ENCODE results near the gene RAP1A.

RAP1A gene

GRCh38 chr1:111621050-111621449 lies 1.5 kb downstream of the RAP1A start:
- Histone ChIP-seq H4K8ac (ENCODE audit: low read length) (no peak overlapping the region), H3K4ac (ENCODE audit: low read depth in 1 of 2, low read length in 2 of 2) (peak overlapping the region in 1 of 2 experiments; percentile 12), H3K9ac (ENCODE audit: low read length) (peak overlapping the region; percentile 86), H2BK15ac (ENCODE audit: low read depth, poor library complexity, severe bottlenecking) (no peak overlapping the region), H3K9me3 (ENCODE audit: control insufficient read depth, low read length) (no peaks in the 10 kb centered on the region), H3K18ac (ENCODE audit: low read depth in 1 of 2, low read length in 2 of 2) (no peak overlapping the region), H2BK5ac (ENCODE audit: low read depth, low read length, poor library complexity, severe bottlenecking) (no peak overlapping the region), H3K14ac (ENCODE audit: low read length in 2 of 2) (no peak overlapping the region), H2AK5ac (ENCODE audit: low read length, severe bottlenecking) (no peak overlapping the region), H3K23ac (ENCODE audit: low read length in 2 of 2) (no peak overlapping the region), H2AFZ (ENCODE audit: low read depth, low read length) (no peak overlapping the region), H3K27me3 (ENCODE audit: control insufficient read depth in 1 of 2, insufficient read depth in 1 of 2, low read length in 2 of 2) (no peaks in the 10 kb centered on the region), H3K27ac (ENCODE audit: low read length, poor library complexity, severe bottlenecking) (no peak overlapping the region), H3K4me3 (ENCODE audit: insufficient read depth in 1 of 2, low read depth in 1 of 2, low read length in 2 of 2) (peak overlapping the region in 1 of 2 experiments; percentile 93), H3K79me1 (replicated peaks; ENCODE audit: low read length, poor library complexity, severe bottlenecking) (peaks cover 3% of the 10 kb centered on the region), H3K36me3 (ENCODE audit: control insufficient read depth in 1 of 2, insufficient read depth in 2 of 2, low read depth in 1 of 2, low read length in 2 of 2) (no peaks in the 10 kb centered on the region), H4K91ac (ENCODE audit: low read length) (no peak overlapping the region), H2BK12ac (ENCODE audit: low read length in 2 of 2) (no peak overlapping the region), H3K4me2 (ENCODE audit: low read length, poor library complexity, severe bottlenecking) (peak overlapping the region; percentile 84), H3K4me1 (ENCODE audit: control insufficient read depth, insufficient read depth, low read depth, low read length) (peaks cover 3% of the 10 kb centered on the region), H2BK120ac (ENCODE audit: low read depth, low read length) (no peak overlapping the region)
- WGBS, result 70% methylated on average over 4 of the region's 4 CpGs
- no peak for DNase-seq

- Histone ChIP-seq H3K4ac (ENCODE audit: low read depth in 1 of 2, low read length in 2 of 2) (no peak overlapping the region), H3K4me1 (ENCODE audit: control insufficient read depth, insufficient read depth, low read depth, low read length) (peaks cover 3% of the 10 kb centered on the region), H2BK120ac (ENCODE audit: low read depth, low read length) (no peak overlapping the region)
Observed at GRCh38 chr1:111622166-111622565, 2.6 kb downstream of the RAP1A start.

GRCh38 chr1:111624382-111624781 lies 4.8 kb downstream of the RAP1A start:
- no peak overlapping the region for H2AFZ ChIP-seq (ENCODE audit: low read depth, low read length)
- H3K4me1 ChIP-seq (ENCODE audit: control insufficient read depth, insufficient read depth, low read depth, low read length), result no peaks in the 10 kb centered on the region
- no peak overlapping the region for H3K23ac ChIP-seq (ENCODE audit: low read length in 2 of 2)
- H3K4ac ChIP-seq (ENCODE audit: low read depth in 1 of 2, low read length in 2 of 2), result no peak overlapping the region
- no peaks in the 10 kb centered on the region for H3K27me3 ChIP-seq (ENCODE audit: control insufficient read depth in 1 of 2, insufficient read depth in 1 of 2, low read length in 2 of 2)
- H3K4me3 ChIP-seq (ENCODE audit: insufficient read depth in 1 of 2, low read depth in 1 of 2, low read length in 2 of 2), result no peak overlapping the region
- no peak for DNase-seq
- no peak overlapping the region for H2BK120ac ChIP-seq (ENCODE audit: low read depth, low read length)
- H3K18ac ChIP-seq (ENCODE audit: low read depth in 1 of 2, low read length in 2 of 2), result no peak overlapping the region
- WGBS, result no CpG with 5 or more reads among the region's 2 CpGs
- no peak overlapping the region for H4K8ac ChIP-seq (ENCODE audit: low read length)
- H3K36me3 ChIP-seq (ENCODE audit: control insufficient read depth in 1 of 2, insufficient read depth in 2 of 2, low read depth in 1 of 2, low read length in 2 of 2), result no peaks in the 10 kb centered on the region
- no peak overlapping the region for H3K9ac ChIP-seq (ENCODE audit: low read length)
- H2BK12ac ChIP-seq (ENCODE audit: low read length in 2 of 2), result no peak overlapping the region
- no peak overlapping the region for H4K91ac ChIP-seq (ENCODE audit: low read length)
- no peak overlapping the region for H3K27ac ChIP-seq (ENCODE audit: low read length, poor library complexity, severe bottlenecking)
- no peak overlapping the region for H2BK15ac ChIP-seq (ENCODE audit: low read depth, poor library complexity, severe bottlenecking)
- H2AK5ac ChIP-seq (ENCODE audit: low read length, severe bottlenecking), result no peak overlapping the region
- H3K79me1 ChIP-seq (replicated peaks; ENCODE audit: low read length, poor library complexity, severe bottlenecking), result peaks cover 3% of the 10 kb centered on the region
- no peaks in the 10 kb centered on the region for H3K9me3 ChIP-seq (ENCODE audit: control insufficient read depth, low read length)
- no peak overlapping the region for H2BK5ac ChIP-seq (ENCODE audit: low read depth, low read length, poor library complexity, severe bottlenecking)
- no peak overlapping the region for H3K4me2 ChIP-seq (ENCODE audit: low read length, poor library complexity, severe bottlenecking)
- H3K14ac ChIP-seq (ENCODE audit: low read length in 2 of 2), result no peak overlapping the region

More at GRCh38 chr1:111622166-111622565, 2.6 kb downstream of the RAP1A start:
- Histone ChIP-seq H3K23ac (ENCODE audit: low read length in 2 of 2) (peak overlapping the region in 1 of 2 experiments; percentile 96), H2BK12ac (ENCODE audit: low read length in 2 of 2) (no peak overlapping the region), H2AFZ (ENCODE audit: low read depth, low read length) (no peak overlapping the region), H3K14ac (ENCODE audit: low read length in 2 of 2) (peak overlapping the region in 1 of 2 experiments; percentile 14), H3K27ac (ENCODE audit: low read length, poor library complexity, severe bottlenecking) (no peak overlapping the region), H3K18ac (ENCODE audit: low read depth in 1 of 2, low read length in 2 of 2) (no peak overlapping the region), H2BK15ac (ENCODE audit: low read depth, poor library complexity, severe bottlenecking) (no peak overlapping the region), H2AK5ac (ENCODE audit: low read length, severe bottlenecking) (no peak overlapping the region), H3K9ac (ENCODE audit: low read length) (peak overlapping the region; percentile 7), H3K79me1 (replicated peaks; ENCODE audit: low read length, poor library complexity, severe bottlenecking) (peaks cover 3% of the 10 kb centered on the region), H4K8ac (ENCODE audit: low read length) (peak overlapping the region; percentile 60), H3K27me3 (ENCODE audit: control insufficient read depth in 1 of 2, insufficient read depth in 1 of 2, low read length in 2 of 2) (no peaks in the 10 kb centered on the region), H3K9me3 (ENCODE audit: control insufficient read depth, low read length) (no peaks in the 10 kb centered on the region), H4K91ac (ENCODE audit: low read length) (no peak overlapping the region), H3K36me3 (ENCODE audit: control insufficient read depth in 1 of 2, insufficient read depth in 2 of 2, low read depth in 1 of 2, low read length in 2 of 2) (no peaks in the 10 kb centered on the region), H2BK5ac (ENCODE audit: low read depth, low read length, poor library complexity, severe bottlenecking) (no peak overlapping the region), H3K4me2 (ENCODE audit: low read length, poor library complexity, severe bottlenecking) (peak overlapping the region; percentile 16), H3K4me3 (ENCODE audit: insufficient read depth in 1 of 2, low read depth in 1 of 2, low read length in 2 of 2) (peak overlapping the region in 1 of 2 experiments; percentile 93)
- no peak for DNase-seq

GRCh38 chr1:111625276-111625675 lies 5.7 kb downstream of the RAP1A start:
- WGBS, result no CpG with 5 or more reads among the region's 1 CpG
- Histone ChIP-seq H3K27ac (ENCODE audit: low read length, poor library complexity, severe bottlenecking) (no peak overlapping the region), H3K4me1 (ENCODE audit: control insufficient read depth, insufficient read depth, low read depth, low read length) (no peaks in the 10 kb centered on the region)

More at GRCh38 chr1:111625276-111625675, 5.7 kb downstream of the RAP1A start:
- H3K23ac ChIP-seq (ENCODE audit: low read length in 2 of 2), result no peak overlapping the region
- H3K14ac ChIP-seq (ENCODE audit: low read length in 2 of 2), result no peak overlapping the region
- H2BK12ac ChIP-seq (ENCODE audit: low read length in 2 of 2), result no peak overlapping the region
- no peak overlapping the region for H3K4ac ChIP-seq (ENCODE audit: low read depth in 1 of 2, low read length in 2 of 2)
- peaks cover 3% of the 10 kb centered on the region for H3K79me1 ChIP-seq (replicated peaks; ENCODE audit: low read length, poor library complexity, severe bottlenecking)
- H4K8ac ChIP-seq (ENCODE audit: low read length), result no peak overlapping the region
- no peak overlapping the region for H2AFZ ChIP-seq (ENCODE audit: low read depth, low read length)
- H3K27me3 ChIP-seq (ENCODE audit: control insufficient read depth in 1 of 2, insufficient read depth in 1 of 2, low read length in 2 of 2), result no peaks in the 10 kb centered on the region
- no peak overlapping the region for H3K4me3 ChIP-seq (ENCODE audit: insufficient read depth in 1 of 2, low read depth in 1 of 2, low read length in 2 of 2)
- no peak overlapping the region for H3K4me2 ChIP-seq (ENCODE audit: low read length, poor library complexity, severe bottlenecking)
- H3K9ac ChIP-seq (ENCODE audit: low read length), result peak overlapping the region; percentile 17
- H2BK5ac ChIP-seq (ENCODE audit: low read depth, low read length, poor library complexity, severe bottlenecking), result no peak overlapping the region
- H3K9me3 ChIP-seq (ENCODE audit: control insufficient read depth, low read length), result no peaks in the 10 kb centered on the region
- DNase-seq, result no peak
- H4K91ac ChIP-seq (ENCODE audit: low read length), result no peak overlapping the region
- no peak overlapping the region for H2BK15ac ChIP-seq (ENCODE audit: low read depth, poor library complexity, severe bottlenecking)
- H3K36me3 ChIP-seq (ENCODE audit: control insufficient read depth in 1 of 2, insufficient read depth in 2 of 2, low read depth in 1 of 2, low read length in 2 of 2), result no peaks in the 10 kb centered on the region
- H3K18ac ChIP-seq (ENCODE audit: low read depth in 1 of 2, low read length in 2 of 2), result no peak overlapping the region
- H2AK5ac ChIP-seq (ENCODE audit: low read length, severe bottlenecking), result no peak overlapping the region
- no peak overlapping the region for H2BK120ac ChIP-seq (ENCODE audit: low read depth, low read length)

All from mesenchymal stem cell (in vitro differentiated cells and primary cell).